Lung microvascular endothelial cell (primary cell): ENCODE results near the gene DISP1. TPM values are rescaled to one million over a fixed set of nuclear protein-coding genes. Genes with fewer than 3 reads are reported as not detected.
"Not testable (repeated sequence)": the region's sequence is repeated elsewhere in the genome, so short reads cannot be mapped to it uniquely, and the experiment has no call there.

Experiments
- DNase-seq, 2 donors: peaks; one replicate each; pipeline versions ENCODE4 v3.0.0 to v3.0.0-alpha.2; 2010; ENCODE audit warnings: low read depth in 2 of 2
- total RNA-seq: library from RNA; depleted of rRNA; stranded (reverse); fragments of >200 nt; gene quantifications from 2 replicates; pipeline ENCODE4 v1.2.1, GENCODE V29; 2014

The DISP1 gene
- total RNA-seq, 1 donor from 2014 or later = 0.79 TPM

DNA sequence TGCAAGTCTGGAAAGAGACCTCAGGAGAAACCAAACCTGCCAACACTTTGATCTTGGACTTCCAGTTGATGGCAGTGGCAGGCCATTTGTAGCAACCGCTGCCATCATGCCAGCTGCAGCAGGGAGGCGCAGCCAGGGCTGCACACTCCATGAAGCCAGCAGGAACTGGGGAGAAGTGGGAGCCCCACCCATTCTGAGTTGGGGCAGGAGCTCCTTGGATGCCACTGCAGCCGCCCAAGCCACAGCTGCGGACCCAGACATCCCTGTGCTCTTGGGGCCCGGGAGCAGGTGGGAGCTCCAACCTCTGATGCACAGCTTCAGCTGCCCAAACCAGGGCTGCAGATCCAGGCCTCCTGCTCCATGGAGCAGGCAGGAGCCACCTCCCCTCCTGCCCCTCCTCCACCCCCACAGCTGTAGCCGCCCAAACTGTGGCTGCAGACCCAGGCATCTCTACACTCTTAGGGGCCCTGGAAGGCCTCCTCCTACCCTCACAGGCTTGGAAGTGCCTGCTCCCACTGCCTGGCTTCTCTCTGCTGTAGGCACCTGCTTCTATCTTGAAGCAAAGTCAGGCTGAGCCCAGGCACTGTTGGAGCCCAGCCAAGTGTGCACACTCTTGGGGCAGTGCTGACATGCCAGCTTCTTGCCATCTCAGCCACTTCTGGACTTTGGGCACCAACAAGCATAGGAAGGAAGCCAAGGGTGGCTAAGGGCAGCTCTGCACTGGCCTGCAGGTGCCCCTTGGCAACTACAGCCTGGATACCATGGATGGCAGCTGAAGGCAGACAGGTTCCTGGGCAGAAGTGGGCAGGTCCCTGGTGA, 20.0 kb upstream of the DISP1 start:
- DNase-seq = peak; percentile 15 to 27

DNA sequence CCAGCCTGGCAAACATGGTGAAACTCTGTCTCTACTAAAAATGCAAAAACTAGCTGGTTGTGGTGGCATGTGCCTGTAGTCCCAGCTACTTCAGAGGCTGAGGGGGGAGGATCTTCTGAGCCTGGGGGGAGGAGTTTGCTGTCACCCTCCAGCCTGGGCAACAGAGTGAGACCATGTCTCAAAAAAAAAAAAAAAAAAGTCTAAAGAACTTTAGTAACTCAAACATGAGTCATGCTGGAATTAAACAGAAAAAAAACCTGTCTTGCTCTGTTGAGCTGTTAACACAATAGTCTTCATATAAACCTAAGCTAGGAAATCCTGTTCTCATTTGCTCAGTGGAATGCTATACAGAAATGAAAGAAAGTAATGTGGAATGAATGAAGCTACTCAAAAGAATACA, 16.7 kb upstream of the DISP1 start:
- peak in 1 of 2 donors; percentile 59 for DNase-seq

GRCh38 chr1:222798975-222799374, 15.9 kb upstream of the DISP1 start:
- DNase-seq = no peak

DNA sequence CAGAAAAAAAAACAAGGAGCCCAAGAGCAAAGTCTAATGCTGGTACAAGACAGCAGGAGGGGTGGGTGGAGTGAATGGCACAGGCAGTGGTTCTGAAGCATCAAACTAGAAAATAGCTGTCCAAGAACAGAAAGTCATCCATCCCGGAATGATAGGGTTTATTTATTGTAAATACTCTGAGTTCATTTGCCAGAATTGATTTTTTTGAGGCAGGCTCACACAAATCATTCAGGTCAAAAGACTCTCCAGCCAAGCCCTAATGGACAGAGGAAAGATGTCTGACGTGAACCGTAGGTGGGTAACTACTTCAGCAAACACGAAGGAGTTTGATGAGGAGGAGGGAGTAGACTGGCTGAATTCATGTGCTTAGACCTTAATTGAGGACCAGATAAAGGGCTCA, 13.8 kb upstream of the DISP1 start:
- DNase-seq = no peak

DNA sequence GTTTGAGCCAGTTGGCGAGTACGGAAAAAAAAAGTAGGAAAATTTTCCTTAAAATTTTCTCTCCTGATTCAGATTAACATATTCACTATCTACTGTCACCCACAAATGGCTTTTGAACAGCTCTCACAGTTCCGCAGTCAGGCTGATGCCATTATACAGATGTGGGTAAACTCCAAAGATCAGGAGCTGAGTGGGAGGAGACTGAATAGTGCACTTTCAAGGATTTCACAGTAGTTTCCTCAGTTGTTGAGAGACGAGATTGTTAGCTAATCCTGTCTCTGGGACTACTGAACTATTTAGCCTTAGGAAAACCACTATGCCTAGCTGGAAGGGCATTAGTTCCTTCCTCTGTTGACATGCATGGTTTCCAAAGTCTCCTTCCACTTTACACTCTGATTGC, 3.2 kb upstream of the DISP1 start:
- no peak for DNase-seq

DNA sequence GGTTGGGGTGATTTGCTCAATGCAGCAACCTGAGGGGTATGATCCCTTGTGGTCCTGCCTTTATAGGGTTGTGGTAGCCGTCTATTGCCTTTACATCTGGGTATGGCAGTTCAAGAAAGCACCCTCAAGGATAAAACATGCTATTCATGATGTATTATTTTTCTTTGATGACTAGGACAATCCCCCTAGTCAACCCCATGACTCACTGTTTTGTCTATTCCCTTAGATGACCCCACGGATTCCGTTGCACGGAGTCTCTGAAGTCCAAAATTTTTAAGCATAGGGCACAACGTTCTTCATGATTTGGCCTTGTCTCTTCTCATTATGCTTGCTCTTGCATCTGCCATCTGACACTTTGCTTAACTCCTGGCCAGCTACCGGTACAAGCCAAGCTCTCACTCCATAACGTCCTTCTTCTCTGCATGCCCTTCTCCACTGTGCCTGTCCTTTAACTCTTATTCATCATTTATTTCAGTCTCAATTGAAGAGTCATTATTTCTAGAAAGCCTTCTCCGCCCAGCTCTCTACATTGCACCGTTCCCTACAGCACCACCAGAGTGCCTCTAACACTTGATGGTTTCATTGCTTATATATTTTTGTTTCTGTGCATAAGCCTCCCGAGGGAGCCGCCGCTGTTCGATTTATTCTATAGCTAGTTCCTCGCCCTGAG, 838 bp upstream of the DISP1 start:
- no peak for DNase-seq

DNA sequence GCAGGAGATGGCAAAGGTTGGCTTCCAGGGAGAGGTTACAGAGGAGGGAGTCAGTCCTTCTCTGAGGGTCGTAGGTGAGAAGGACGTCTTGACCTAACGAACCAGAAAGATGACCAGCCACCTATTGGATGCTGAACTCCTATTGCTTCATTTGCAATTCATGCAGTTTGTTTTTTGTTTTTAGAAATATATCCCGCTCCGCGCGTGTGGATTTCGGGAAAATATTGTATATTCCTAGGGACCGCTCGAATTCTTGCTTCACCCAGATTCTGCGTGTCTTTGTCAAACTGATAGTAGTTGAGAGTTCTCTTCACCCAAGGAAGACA, 564 bp downstream of the DISP1 start:
- no peak for DNase-seq

GRCh38 chr1:222817529-222817928, 2.7 kb downstream of the DISP1 start:
- DNase-seq = peak in 1 of 2 donors; percentile 91

- no peak for DNase-seq
Measured at GRCh38 chr1:222818171-222818570, 3.3 kb downstream of the DISP1 start.

- DNase-seq = no peak
Measured at GRCh38 chr1:222820171-222820712, 5.4 kb downstream of the DISP1 start.

DNA sequence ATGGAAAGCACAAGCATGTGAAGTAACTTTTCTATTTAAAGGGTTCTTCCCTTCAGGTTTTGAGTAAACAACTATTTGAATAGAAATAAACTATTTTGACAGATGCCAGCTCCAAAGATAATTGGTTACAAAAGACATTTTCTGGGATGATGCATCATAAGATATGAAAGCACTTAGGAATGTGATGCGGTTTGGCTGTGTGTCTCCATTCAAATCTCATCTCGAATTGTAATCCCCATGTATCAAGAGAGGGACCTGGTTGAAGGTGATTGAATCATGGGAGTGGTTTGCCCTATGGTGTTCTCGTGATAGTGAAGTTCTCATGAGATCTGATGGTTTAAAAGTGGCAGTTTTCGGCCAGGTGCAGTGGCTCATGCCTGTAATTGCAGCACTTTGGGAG, 6.4 kb downstream of the DISP1 start:
- no peak for DNase-seq

- no peak for DNase-seq
Measured at GRCh38 chr1:222823695-222824094, 8.9 kb downstream of the DISP1 start.

DNA sequence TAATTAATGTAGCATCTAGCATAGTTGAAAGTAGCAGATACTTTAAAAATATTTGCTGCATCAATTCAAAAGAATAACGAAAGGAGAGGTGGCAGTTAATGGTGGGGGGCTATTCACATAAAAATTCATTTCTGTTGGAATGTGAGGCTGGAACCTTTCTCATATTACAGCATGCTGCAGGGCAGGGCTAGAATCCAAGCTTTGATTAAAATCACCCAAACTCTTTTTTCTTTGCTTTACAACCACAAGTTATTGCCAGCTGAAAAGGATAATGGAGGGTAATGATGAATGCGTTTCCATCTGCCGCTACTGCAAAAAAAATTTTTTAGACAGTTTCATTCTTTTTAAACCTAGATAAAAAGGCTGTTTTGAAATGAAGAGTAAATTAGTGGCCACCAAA, 9.8 kb downstream of the DISP1 start:
- DNase-seq = no peak

DNA sequence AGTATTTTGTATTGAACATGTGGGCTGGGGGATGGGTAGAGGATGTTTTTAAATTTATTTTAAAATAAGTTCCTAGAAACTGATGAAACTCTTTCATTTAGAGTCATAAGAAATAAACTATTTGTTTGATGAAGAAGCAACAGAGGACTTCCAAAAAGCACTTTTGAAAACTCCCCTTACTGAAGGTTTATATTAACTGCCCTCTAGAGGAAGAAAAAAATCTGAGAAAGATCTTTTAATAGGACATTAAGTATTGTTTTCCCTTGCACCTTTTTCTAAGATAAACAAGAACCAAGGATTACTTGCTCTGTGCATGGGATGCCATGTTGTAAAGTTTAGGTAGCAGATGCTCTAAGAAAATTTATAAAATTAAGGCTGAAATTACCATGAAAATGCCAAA, 14.1 kb downstream of the DISP1 start:
- no peak for DNase-seq

- no peak for DNase-seq
Measured at GRCh38 chr1:222829868-222830267, 15.0 kb downstream of the DISP1 start.

DNA sequence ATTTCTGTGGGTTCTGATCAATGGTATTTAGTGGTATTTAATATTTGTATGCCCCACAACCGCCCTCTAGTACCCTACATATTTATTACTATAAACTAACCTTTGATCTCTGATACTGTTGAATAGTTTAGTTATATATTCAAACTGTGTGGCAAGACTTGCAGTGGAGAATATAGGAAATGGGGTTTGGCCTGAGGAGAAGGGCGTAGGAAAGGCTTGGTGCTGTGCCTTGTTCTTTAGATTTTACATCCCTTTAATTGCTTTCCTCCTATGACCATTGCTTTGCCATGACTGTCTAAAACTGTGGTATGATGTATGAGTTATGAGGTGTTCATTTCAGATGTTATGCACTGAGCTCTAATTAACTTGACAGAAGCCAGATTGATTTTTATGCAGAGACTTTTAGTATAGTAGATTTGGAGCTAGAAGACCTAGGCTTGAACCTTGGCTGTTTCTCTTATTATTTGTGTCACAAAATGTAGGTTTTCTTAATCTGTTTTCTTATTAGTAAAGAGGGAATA, 18.6 kb downstream of the DISP1 start:
- DNase-seq = no peak

DNA sequence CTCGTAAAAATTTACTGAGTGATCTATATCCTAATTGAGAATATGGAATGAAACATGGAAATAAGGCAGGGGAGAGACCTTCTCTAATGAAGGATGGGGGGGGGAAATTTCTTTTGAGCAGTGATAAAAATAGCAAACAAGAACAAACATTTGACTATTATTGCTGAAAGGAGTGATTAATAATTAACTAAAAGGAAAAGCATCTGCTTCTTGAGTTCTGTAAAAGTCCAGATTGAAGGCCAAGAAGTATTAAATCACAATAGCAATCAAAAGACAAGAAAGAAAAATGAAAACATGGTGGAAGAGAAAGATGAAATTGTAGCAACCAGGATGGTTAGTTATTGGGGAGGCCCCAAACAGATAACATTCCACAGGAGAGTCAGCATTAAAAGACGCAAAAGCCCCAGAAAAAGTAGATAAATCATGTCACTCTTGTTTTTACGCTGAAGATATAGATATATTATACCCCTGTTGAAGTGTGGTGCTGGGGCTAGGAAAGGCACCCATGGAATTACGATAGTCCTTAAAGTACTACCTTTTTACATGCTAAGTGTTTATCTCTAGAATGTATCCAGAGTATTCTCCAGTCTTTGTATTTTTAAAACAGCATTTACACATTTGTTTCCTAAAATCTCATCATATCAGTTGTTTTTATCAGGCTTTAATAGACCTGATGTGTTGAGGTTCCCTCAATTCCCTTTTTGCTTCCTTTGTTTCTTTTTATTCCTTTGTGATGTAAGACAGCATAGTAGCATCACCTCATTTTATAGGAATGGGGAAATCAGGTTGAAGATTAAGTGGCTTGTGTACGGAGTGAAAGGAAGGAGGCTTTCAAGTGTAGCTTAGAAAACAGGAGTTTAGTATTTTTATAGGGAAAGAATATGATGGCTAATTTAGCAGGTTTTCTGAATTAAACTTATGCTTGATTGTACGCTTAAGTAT, 28.9 kb downstream of the DISP1 start:
- DNase-seq = no peak

- no peak for DNase-seq
Measured at GRCh38 chr1:222844411-222844779, 29.6 kb downstream of the DISP1 start.

DNA sequence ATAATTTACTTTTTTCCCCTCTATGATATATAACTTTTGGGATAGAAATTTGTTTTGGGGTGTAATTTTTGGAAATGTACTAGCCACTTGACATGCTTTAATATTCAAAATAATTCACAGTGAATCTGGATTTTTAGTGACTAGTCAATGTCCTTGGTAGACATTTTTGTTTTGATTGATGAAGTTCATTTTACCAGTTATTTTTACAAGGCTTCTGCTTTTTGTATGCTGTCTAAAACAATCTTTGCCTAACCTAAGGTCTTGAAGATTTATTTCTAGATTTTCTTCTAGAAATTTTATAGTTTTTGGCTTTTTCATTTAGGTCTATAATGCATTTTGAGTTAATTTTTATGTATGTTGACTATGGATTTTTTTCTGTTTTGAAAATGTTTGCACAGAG, 30.9 kb downstream of the DISP1 start:
- no peak for DNase-seq

- DNase-seq = not testable (repeated sequence)
Measured at GRCh38 chr1:222850550-222850949, 35.7 kb downstream of the DISP1 start.

- DNase-seq = no peak
Measured at GRCh38 chr1:222852326-222852725, 37.5 kb downstream of the DISP1 start.

DNA sequence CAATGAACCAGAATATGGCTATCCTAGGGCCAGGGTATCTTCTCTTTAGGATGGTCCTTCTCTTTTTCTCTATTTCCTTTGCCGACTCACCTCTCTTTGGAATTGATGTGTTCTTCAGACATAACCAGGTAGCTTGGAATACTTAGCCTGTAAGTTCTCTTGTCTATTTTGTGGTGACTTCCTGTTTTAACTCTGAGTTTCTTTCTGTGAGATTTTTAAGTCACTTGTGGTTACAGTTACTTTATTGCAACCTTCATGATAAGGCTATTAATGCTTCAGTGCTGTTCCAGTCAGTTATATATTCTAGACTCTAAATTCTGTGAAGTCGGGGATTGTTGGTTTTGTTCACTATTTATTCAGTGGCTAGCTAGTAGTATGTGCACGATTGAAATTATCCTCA, 46.2 kb downstream of the DISP1 start:
- DNase-seq = no peak
